Measurements from ENCODE around the gene RAD51B.

RAD51B gene

GRCh38 chr14:68305738-68306137, 486.2 kb downstream of the RAD51B start:
- TF ChIP-seq CTCF (IDR thresholded peaks at IDR 0.05; ENCODE audit: borderline replicate concordance, insufficient read depth, low read depth, low read length): no peak
- no peak overlapping the region for H3K4me3 ChIP-seq (ENCODE audit: low read depth, low read length)

- no peak for TF ChIP-seq CTCF (IDR thresholded peaks at IDR 0.05; ENCODE audit: borderline replicate concordance, insufficient read depth, low read depth, low read length)
- no peak overlapping the region for H3K4me3 ChIP-seq (ENCODE audit: low read depth, low read length)
These were observed 486.8 kb downstream of the RAD51B start for GRCh38 chr14:68306265-68306933.

GRCh38 chr14:68306934-68307789, 487.6 kb downstream of the RAD51B start:
- no peak for TF ChIP-seq CTCF (IDR thresholded peaks at IDR 0.05; ENCODE audit: borderline replicate concordance, insufficient read depth, low read depth, low read length)
- no peak overlapping the region for H3K4me3 ChIP-seq (ENCODE audit: low read depth, low read length)

GRCh38 chr14:68307790-68308168, 488.2 kb downstream of the RAD51B start:
- no peak overlapping the region for H3K4me3 ChIP-seq (ENCODE audit: low read depth, low read length)

GRCh38 chr14:68308726-68309520, 489.3 kb downstream of the RAD51B start:
- no peak for TF ChIP-seq CTCF (IDR thresholded peaks at IDR 0.05; ENCODE audit: borderline replicate concordance, insufficient read depth, low read depth, low read length)
- no peak overlapping the region for H3K4me3 ChIP-seq (ENCODE audit: low read depth, low read length)

More at GRCh38 chr14:68307790-68308168, 488.2 kb downstream of the RAD51B start:
- no peak for TF ChIP-seq CTCF (IDR thresholded peaks at IDR 0.05; ENCODE audit: borderline replicate concordance, insufficient read depth, low read depth, low read length)

GRCh38 chr14:68309616-68310015, 490.0 kb downstream of the RAD51B start:
- TF ChIP-seq CTCF (IDR thresholded peaks at IDR 0.05; ENCODE audit: borderline replicate concordance, insufficient read depth, low read depth, low read length): no peak
- no peak overlapping the region for H3K4me3 ChIP-seq (ENCODE audit: low read depth, low read length)
